HUDEP-2 (cell line): ENCODE measurements around the gene NDOR1.

Experiments
- DNase-seq, 76 experiments: peaks; one replicate each; lab custom pipeline; 2025; ENCODE audit not compliant: unreplicated experiment in 76 of 76; lab: John Stamatoyannopoulos, UW

The NDOR1 gene

DNA sequence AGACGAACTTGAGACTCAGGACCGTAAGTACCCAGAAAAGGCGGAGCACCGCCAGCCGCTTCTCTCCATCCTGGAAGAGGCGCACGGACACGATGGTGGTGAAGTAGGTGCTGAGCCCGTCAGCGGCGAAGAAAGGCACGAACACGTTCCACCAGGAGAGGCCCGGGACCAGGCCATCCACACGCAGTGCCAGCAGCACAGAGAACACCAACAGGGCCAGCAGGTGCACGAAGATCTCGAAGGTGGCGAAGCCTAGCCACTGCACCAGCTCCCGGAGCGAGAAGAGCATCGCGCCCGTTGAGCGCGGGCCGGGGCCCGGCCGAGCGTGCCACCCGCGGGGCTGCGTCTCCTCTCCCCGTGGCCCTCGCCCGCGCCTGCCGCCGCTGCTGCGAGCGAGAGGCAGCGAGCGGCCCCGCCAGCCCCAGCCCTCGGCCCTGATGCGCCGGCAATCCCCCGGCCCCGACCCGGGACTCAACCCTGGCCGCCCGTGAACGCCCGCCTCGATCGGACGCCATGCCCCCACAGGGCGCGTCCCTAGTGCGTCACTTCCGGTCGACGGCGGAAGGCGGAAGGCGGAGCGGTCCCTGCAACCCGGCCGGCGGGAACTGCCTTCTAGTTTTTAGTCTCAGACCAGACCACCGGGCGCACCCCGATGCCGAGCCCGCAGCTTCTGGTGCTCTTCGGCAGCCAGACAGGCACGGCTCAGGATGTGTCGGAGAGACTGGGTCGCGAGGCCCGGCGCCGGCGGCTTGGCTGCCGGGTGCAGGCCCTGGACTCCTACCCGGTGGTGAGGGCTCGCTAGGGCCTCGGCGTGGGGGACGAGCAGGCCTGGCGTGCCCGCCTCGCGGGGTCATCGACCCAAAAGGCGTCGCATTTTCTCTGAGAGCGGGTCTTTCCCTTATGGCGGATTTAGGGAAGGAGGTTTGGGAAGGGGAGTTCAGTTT lies at the start of gene NDOR1, which contains the start of gene TMEM203:
Gene NDOR1, plus strand, starts transcription at position 575 of the 944 bp plus-strand sequence. Its CDS starts 78 bp downstream, at position 653.
Gene TMEM203, minus strand, starts transcription at position 523 of the 944 bp plus-strand sequence. Its CDS starts 234 bp downstream, at position 289.
- peak in 73 of 76 experiments; percentile 15 to 90 (median 71) for DNase-seq

GRCh38 chr9:137156567-137157375 lies 48.7 kb upstream of the NDOR1 start:
- DNase-seq: peak in 62 of 76 experiments; percentile 12 to 77 (median 59)

DNA sequence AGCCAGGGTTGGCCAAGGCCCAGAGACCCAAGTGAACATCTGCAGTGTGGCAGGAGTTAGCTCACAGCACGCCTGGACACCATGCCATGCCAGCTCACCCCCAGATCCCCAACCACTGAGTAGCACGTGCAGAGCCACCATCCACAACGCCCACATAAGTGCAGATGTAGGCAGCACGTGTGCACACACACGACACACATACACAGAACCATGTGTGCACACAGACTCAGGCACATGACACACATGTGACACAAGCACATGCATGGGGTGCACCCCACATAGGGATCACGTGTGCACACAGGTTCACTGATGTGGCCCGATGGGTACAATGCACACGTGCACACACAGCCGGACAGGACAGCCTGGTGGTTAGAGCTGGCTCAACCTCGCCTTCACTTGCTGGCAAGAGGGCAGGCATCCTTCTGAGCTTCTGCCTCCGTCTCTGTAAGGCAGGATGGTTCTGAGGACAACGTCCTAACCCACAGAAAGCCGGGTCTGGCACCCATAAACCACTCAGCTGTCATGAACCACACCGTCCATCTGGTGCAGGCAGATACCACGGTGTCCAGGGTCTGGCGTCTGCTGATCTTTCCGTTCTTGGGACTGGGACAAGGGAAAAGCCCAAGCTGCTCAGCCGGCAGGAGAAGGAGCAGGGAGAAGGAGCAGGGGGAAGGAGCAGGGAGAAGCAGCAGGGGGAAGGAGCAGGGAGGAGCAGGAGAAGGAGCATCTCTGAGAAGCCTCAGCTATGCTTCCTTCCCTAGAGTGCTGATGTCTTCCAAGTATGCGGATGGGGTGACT lies 47.7 kb upstream of the NDOR1 start:
- DNase-seq: no peak

- DNase-seq: no peak
Observed at GRCh38 chr9:137158625-137159024, 46.9 kb upstream of the NDOR1 start.

GRCh38 chr9:137159105-137160053 lies 46.1 kb upstream of the NDOR1 start:
- DNase-seq: no peak

DNA sequence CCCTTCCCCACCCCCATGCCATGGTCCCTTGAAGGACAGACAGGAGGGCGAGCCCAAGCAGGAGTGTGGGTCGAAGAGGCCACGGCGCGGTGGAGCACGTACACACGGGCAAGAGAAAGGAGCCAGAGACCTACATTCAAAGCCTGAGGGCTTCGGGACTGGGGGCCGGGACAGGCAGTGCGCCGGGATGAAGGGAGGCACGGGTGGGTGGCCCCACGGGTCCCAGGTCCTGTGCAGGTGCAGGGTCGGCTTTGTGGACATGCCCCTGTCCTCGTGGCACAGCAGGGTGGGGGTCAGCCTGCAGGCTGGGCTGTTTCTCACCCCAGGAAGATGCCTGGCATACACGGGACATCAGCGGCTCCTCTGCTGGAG lies 45.5 kb upstream of the NDOR1 start:
- no peak for DNase-seq

GRCh38 chr9:137160716-137161557 lies 44.6 kb upstream of the NDOR1 start:
- DNase-seq: no peak

DNA sequence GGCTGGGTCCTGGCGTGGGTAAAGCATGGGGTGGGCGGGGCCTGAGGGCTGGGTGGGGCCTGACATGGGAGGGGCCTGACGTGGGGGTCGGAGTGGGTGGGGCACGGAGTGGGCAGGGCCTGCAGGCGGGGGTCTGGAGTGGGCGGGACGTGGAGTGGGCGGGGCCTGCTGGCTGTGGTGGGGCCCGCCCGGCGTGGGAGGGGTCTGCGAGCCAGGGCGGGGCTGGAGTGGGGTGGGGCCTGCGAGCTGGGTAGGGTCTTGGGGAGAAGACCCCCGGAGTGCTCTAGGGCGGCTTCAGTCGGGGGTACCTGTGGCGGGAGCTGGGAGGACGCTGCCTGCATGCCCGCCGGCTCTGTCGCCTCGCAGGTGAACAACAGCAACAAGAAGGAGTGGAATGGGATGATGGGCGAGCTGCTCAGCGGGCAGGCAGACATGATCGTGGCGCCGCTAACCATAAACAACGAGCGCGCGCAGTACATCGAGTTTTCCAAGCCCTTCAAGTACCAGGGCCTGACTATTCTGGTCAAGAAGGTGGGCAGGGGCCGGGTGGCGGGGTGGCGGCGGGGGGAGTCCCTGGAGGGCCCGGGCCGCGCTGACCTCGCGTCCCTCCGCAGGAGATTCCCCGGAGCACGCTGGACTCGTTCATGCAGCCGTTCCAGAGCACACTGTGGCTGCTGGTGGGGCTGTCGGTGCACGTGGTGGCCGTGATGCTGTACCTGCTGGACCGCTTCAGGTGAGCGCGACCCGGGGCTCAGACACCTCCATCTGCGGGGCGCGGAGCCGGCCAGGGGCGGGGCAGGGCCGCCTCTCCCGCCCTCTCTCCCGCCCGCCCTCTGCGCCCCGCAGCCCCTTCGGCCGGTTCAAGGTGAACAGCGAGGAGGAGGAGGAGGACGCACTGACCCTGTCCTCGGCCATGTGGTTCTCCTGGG lies 43.7 kb upstream of the NDOR1 start:
- peak in 2 of 76 experiments; percentile 7 to 12 for DNase-seq

DNA sequence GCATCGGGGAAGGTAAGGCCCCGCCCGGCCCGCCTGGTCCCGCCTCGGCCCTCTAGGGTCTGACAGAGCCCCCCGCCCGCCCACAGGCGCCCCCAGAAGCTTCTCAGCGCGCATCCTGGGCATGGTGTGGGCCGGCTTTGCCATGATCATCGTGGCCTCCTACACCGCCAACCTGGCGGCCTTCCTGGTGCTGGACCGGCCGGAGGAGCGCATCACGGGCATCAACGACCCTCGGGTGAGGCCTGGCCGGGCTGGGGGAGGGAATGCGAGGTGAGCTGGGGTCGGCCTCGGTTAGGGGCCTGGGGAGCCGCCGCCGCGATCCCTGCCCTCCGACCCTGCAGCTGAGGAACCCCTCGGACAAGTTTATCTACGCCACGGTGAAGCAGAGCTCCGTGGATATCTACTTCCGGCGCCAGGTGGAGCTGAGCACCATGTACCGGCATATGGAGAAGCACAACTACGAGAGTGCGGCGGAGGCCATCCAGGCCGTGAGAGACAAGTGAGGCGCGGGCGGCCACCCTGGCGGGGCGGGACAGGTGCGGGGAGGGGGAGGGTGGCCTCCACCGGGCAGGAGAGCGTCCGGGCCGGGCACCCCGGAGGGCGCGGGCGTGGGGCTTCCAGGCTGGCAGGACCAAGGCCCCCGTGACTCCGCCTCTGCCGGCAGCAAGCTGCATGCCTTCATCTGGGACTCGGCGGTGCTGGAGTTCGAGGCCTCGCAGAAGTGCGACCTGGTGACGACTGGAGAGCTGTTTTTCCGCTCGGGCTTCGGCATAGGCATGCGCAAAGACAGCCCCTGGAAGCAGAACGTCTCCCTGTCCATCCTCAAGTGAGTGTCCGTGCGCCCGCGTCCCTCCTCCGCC lies 42.8 kb upstream of the NDOR1 start:
- DNase-seq: peak in 10 of 76 experiments; percentile 4 to 31 (median 18)

GRCh38 chr9:137163365-137163715 lies 42.2 kb upstream of the NDOR1 start:
- peak in 1 of 76 experiments; percentile 12 for DNase-seq

GRCh38 chr9:137163805-137164204 lies 41.7 kb upstream of the NDOR1 start:
- no peak for DNase-seq

GRCh38 chr9:137164370-137165249 lies 40.9 kb upstream of the NDOR1 start:
- no peak for DNase-seq

DNA sequence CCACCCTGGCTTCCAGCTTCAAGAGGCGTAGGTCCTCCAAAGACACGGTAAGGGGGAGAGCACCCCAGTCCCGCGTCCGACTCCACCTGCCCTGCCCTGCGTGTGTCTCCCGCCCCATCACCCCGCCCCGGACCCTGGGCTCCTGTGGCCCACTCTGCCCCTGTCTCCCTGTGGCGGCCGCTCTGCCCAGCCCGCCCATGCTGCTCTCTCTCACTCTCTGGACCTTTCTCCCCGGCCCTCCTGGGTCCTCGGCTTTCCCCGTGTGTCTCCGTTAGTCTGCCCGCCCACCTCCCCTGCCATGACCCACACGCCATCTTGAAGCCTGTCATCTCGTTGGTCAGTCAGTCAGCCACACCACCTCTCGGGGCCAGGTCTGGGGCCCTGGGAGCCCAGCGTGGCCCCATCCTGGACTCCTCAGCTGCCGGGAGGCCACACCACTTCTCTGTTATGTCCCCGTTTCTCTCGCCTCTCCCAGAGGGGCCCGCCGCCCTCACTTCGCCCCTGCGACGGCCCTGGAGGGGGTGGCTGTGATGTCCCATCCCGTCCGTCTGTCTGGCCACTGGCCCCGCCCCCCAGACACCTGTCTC lies 40.2 kb upstream of the NDOR1 start:
- no peak for DNase-seq

- DNase-seq: no peak
Observed at GRCh38 chr9:137166380-137167229, 38.9 kb upstream of the NDOR1 start.
